PC-3 (cell line): ENCODE results near the gene SH3PXD2A. TPM values are rescaled to one million over a fixed set of nuclear protein-coding genes. Genes with fewer than 3 reads are reported as not detected.

Experiments
- ATAC-seq: fragments of 200-7000 bp; cut with Tn5 transposase; 2 replicates; pipeline ENCODE4 v1.9.1; 2020; ENCODE audit warnings: mild to moderate bottlenecking, moderate library complexity
- BruUV-seq: library from RNA; stranded (reverse); fragments of 400-500 nt; replicated peaks from 2 replicates; lab custom pipeline; 2021; lab: Mats Ljungman, UMichigan
- CTCF ChIA-PET: fragments of 300-600 bp; sonication (Branson Sonifier 250); formaldehyde crosslinking; loops from one replicate; lab custom pipeline; 2022; ENCODE audit warnings: antibody characterized with exemption; lab: Charles Lee
- POLR2A ChIA-PET: fragments of 300-600 bp; sonication (Branson Sonifier 250); formaldehyde crosslinking; loops from one replicate; lab custom pipeline; 2022; ENCODE audit warnings: antibody characterized with exemption; ENCODE audit not compliant: unreplicated experiment; lab: Charles Lee
- DNase-seq: peaks from one replicate; pipeline ENCODE4 v3.0.0-alpha.2; 2015
- H2AFZ ChIP-seq: fragments of 300-600 bp; sonication (generic); 2 replicates; pipeline ENCODE4 v1.6.0; 2016; ENCODE audit warnings: antibody characterized with exemption, low read length
- H3F3A ChIP-seq: fragments of 300-600 bp; sonication (generic); one replicate; pipeline ENCODE4 v1.6.0; 2017; ENCODE audit warnings: antibody characterized with exemption, low read length, control low read depth, mild to moderate bottlenecking; ENCODE audit not compliant: unreplicated experiment
- H3K27ac ChIP-seq: fragments of 300-600 bp; sonication (generic); 2 replicates; pipeline ENCODE4 v1.5.1; 2016; ENCODE audit warnings: mild to moderate bottlenecking, low read length
- H3K27me3 ChIP-seq: fragments of 300-600 bp; sonication (generic); 2 replicates; pipeline ENCODE4 v1.6.1; 2016; ENCODE audit warnings: low read length, mixed read lengths
- H3K36me3 ChIP-seq: fragments of 300-600 bp; sonication (generic); 2 replicates; pipeline ENCODE4 v1.6.1; 2016; ENCODE audit warnings: low read depth, mixed run types, low read length, mixed read lengths
- H3K4me1 ChIP-seq: fragments of 300-600 bp; sonication (generic); 2 replicates; pipeline ENCODE4 v1.5.1; 2016; ENCODE audit warnings: low read length; ENCODE audit not compliant: insufficient read depth
- H3K4me2 ChIP-seq: fragments of 300-600 bp; sonication (generic); 2 replicates; pipeline ENCODE4 v1.6.0; 2016; ENCODE audit warnings: low read length
- H3K4me3 ChIP-seq: fragments of 300-600 bp; sonication (generic); 2 replicates; pipeline ENCODE4 v1.5.1; 2016; ENCODE audit warnings: mild to moderate bottlenecking, low read length, mixed read lengths
- H3K79me2 ChIP-seq: fragments of 300-600 bp; sonication (generic); 2 replicates; pipeline ENCODE4 v1.6.1; 2017; ENCODE audit warnings: low read length, mixed read lengths
- H3K9ac ChIP-seq: fragments of 300-600 bp; sonication (generic); 2 replicates; pipeline ENCODE4 v1.6.0; 2016; ENCODE audit warnings: mild to moderate bottlenecking, low read length
- H3K9me2 ChIP-seq: fragments of 300-600 bp; sonication (generic); replicated peaks from 2 replicates; pipeline ENCODE4 v1.6.1; 2016; ENCODE audit warnings: mixed run types, low read length, mixed read lengths
- H3K9me3 ChIP-seq: fragments of 300-600 bp; sonication (generic); 2 replicates; pipeline ENCODE4 v1.6.1; 2016; ENCODE audit warnings: low read length, mixed read lengths
- H4K20me1 ChIP-seq: fragments of 300-600 bp; sonication (generic); 2 replicates; pipeline ENCODE4 v1.6.1; 2016; ENCODE audit warnings: low read length, mixed read lengths
- CTCF ChIP-seq: fragments of 300-600 bp; sonication (generic); conservative IDR thresholded peaks from 2 replicates; pipeline ENCODE4 v1.5.1; 2017; ENCODE audit warnings: antibody characterized with exemption, low read depth, mild to moderate bottlenecking, low read length
- EZH2 ChIP-seq: fragments of 300-600 bp; sonication (generic); IDR thresholded peaks from one replicate; pipeline ENCODE4 v1.6.1; 2017; ENCODE audit warnings: antibody characterized with exemption, mild to moderate bottlenecking, low read length; ENCODE audit not compliant: unreplicated experiment
- EZH2phosphoT487 ChIP-seq: fragments of 300-600 bp; sonication (generic); IDR thresholded peaks from 2 replicates; pipeline ENCODE4 v1.6.1; 2018; ENCODE audit warnings: mild to moderate bottlenecking, antibody characterized with exemption, low read length, borderline replicate concordance
- intact Hi-C: fragments of 100-400 bp; cut with micrococcal nuclease; formaldehyde crosslinking; loops from 2 replicates; pipeline ENCODE4 v1.9.0; 2023
- total RNA-seq: library from RNA; depleted of rRNA; stranded (reverse); fragments of >200 nt; gene quantifications from 2 replicates; pipeline ENCODE4 v1.2.3, GENCODE V29; 2014

Gene SH3PXD2A
- total RNA-seq, 1 experiment from 2014 or later, result 3.4 TPM

GRCh38 chr10:103897241-103897774, 41.9 kb upstream of the SH3PXD2A start:
- H3F3A ChIP-seq, result no peaks in the 10 kb centered on the region
- ChIA-PET CTCF (interaction anchor here (0.6 kb wide), 1 partner anchor 223 kb away, joined by 4 read pairs; no protein-coding TSS in a partner anchor), POLR2A (no interaction called here)
- no TSS peak for BruUV-seq
- H3K9ac ChIP-seq, result 0 out of 2 replicates have a peak overlapping the region, but pooled peaks have one; percentile 81
- no peak overlapping the region for H2AFZ ChIP-seq
- no peaks in the 10 kb centered on the region for H4K20me1 ChIP-seq
- no peaks in the 10 kb centered on the region for H3K9me2 ChIP-seq
- H3K79me2 ChIP-seq, result no peaks in the 10 kb centered on the region
- peaks cover 37% of the 10 kb centered on the region for H3K4me1 ChIP-seq
- H3K36me3 ChIP-seq, result peaks cover 9% of the 10 kb centered on the region; the same call in 1 of the 2 replicates
- H3K27me3 ChIP-seq, result no peaks in the 10 kb centered on the region
- no peak overlapping the region for H3K4me2 ChIP-seq
- DNase-seq (no peak), ATAC-seq (no peak)
- intact Hi-C loops, result no loop called here
- H3K27ac ChIP-seq, result peak overlapping the region; percentile 98; the same call in 1 of the 2 replicates
- no peaks in the 10 kb centered on the region for H3K9me3 ChIP-seq
- TF ChIP-seq EZH2phosphoT487 (no peak), CTCF (no peak), EZH2 (no peak)
- no peak overlapping the region for H3K4me3 ChIP-seq

GRCh38 chr10:103896225-103896624, 40.8 kb upstream of the SH3PXD2A start:
- H3K4me2 ChIP-seq, result peak overlapping the region; percentile 55
- H3F3A ChIP-seq, result peaks cover under 1% of the 10 kb centered on the region
- no peaks in the 10 kb centered on the region for H3K27me3 ChIP-seq
- ChIA-PET CTCF (interaction anchor here (0.5 kb wide), 1 partner anchor 11 kb away, joined by 3 read pairs; no protein-coding TSS in a partner anchor), POLR2A (interaction anchor here (0.5 kb wide), 1 partner anchor 223 kb away, joined by 3 read pairs; no protein-coding TSS in a partner anchor)
- H3K4me3 ChIP-seq, result peak overlapping the region; percentile 8; the same call in 1 of the 2 replicates
- H2AFZ ChIP-seq, result no peak overlapping the region
- no peaks in the 10 kb centered on the region for H4K20me1 ChIP-seq
- DNase-seq (peak; percentile 32), ATAC-seq (peak; percentile 14)
- no peaks in the 10 kb centered on the region for H3K9me2 ChIP-seq
- H3K9me3 ChIP-seq, result no peaks in the 10 kb centered on the region
- intact Hi-C loops, result no loop called here
- no TSS peak for BruUV-seq
- H3K4me1 ChIP-seq, result peaks cover 48% of the 10 kb centered on the region
- no peaks in the 10 kb centered on the region for H3K79me2 ChIP-seq
- TF ChIP-seq EZH2 (no peak), CTCF (no peak), EZH2phosphoT487 (no peak)
- H3K9ac ChIP-seq, result peak overlapping the region; percentile 81
- peak overlapping the region; percentile 98 for H3K27ac ChIP-seq
- peaks cover 14% of the 10 kb centered on the region for H3K36me3 ChIP-seq
